SK-N-SH (cell line): Measurements from ENCODE around the gene PI4K2B. TPM values are rescaled to one million over a fixed set of nuclear protein-coding genes. Genes with fewer than 3 reads are reported as not detected.

Experiments used
- CTCF ChIA-PET: fragments of 300-600, 350-600 bp; formaldehyde crosslinking; extraction: SDS; loops from one replicate; lab custom pipeline; 2021; lab: Yijun Ruan, JAX
- POLR2A ChIA-PET: fragments of 350-600 bp; sonication (Branson Sonifier 250); formaldehyde crosslinking; extraction: SDS; loops from one replicate; lab custom pipeline; 2020; ENCODE audit warnings: antibody characterized with exemption, inconsistent platforms; lab: Yijun Ruan, JAX
- DNase-seq: peaks from one replicate; pipeline ENCODE4 v3.0.0; 2012
- H2AFZ ChIP-seq: fragments of 200-600 bp; sonication (generic); 2 replicates; pipeline ENCODE4 v1.8.1; 2016; ENCODE audit warnings: antibody characterized with exemption, mild to moderate bottlenecking, low read depth
- H3F3A ChIP-seq: fragments of 200-600 bp; sonication (generic); replicated peaks from 2 replicates; pipeline ENCODE3; 2016; ENCODE audit warnings: antibody characterized with exemption, mild to moderate bottlenecking; ENCODE audit not compliant: insufficient read depth
- H3K27ac ChIP-seq, 2 experiments: fragments of 200-500 bp in 1 of 2; fragments of 200-600 bp in 1 of 2; sonication (Bioruptor generic) in 1 of 2; sonication (generic), shearing (Covaris generic) in 1 of 2; 2 replicates each; pipeline versions ENCODE4 v1.5.1 to v1.6.1; 2014 to 2016; ENCODE audit warnings: low read depth in 2 of 2, inconsistent platforms in 1 of 2, low read length in 1 of 2, mild to moderate bottlenecking in 1 of 2, mixed read lengths in 1 of 2
- H3K27me3 ChIP-seq: fragments of 200-600 bp; sonication (generic), shearing (Covaris generic); 2 replicates; pipeline ENCODE4 v1.6.1; 2016; ENCODE audit warnings: mixed run types; ENCODE audit not compliant: insufficient read depth
- H3K36me3 ChIP-seq, 2 experiments: fragments of 200-500 bp in 1 of 2; fragments of 200-600 bp in 1 of 2; sonication (Bioruptor generic) in 1 of 2; sonication (generic) in 1 of 2; replicated peaks in 1 of 2; 2 replicates each; pipeline versions ENCODE3 to v1.5.1; 2014 to 2016; ENCODE audit warnings: low read length in 1 of 2, mild to moderate bottlenecking in 1 of 2; ENCODE audit not compliant: insufficient read depth in 2 of 2, control insufficient read depth in 1 of 2
- H3K4me1 ChIP-seq, 2 experiments: fragments of 200-500 bp in 1 of 2; fragments of 200-600 bp in 1 of 2; sonication (Bioruptor generic) in 1 of 2; sonication (generic), shearing (Covaris generic) in 1 of 2; 2 replicates each; pipeline versions ENCODE4 v1.5.1 to v1.6.1; 2014 to 2016; ENCODE audit warnings: low read depth in 1 of 2, low read length in 1 of 2, mixed run types in 1 of 2; ENCODE audit not compliant: insufficient read depth in 2 of 2, control insufficient read depth in 1 of 2
- H3K4me2 ChIP-seq: fragments of 200-600 bp; sonication (generic), shearing (Covaris generic); 2 replicates; pipeline ENCODE4 v1.6.1; 2017; ENCODE audit warnings: mixed run types
- H3K4me3 ChIP-seq, 2 experiments: fragments of 200-500 bp in 1 of 2; fragments of 200-600 bp in 1 of 2; sonication (Bioruptor generic) in 1 of 2; sonication (generic), shearing (Covaris generic) in 1 of 2; 2 replicates each; pipeline versions ENCODE4 v1.5.1 to v1.8.1; 2014 to 2016; ENCODE audit warnings: low read depth in 2 of 2, inconsistent platforms in 1 of 2, low read length in 1 of 2, mild to moderate bottlenecking in 1 of 2, mixed read lengths in 1 of 2, moderate library complexity in 1 of 2
- H3K79me2 ChIP-seq: fragments of 200-600 bp; sonication (generic); 2 replicates; pipeline ENCODE4 v1.8.1; 2017; ENCODE audit warnings: mild to moderate bottlenecking; ENCODE audit not compliant: insufficient read depth
- H3K9ac ChIP-seq: fragments of 200-600 bp; sonication (generic); 2 replicates; pipeline ENCODE4 v1.6.1; 2017; ENCODE audit warnings: mixed run types
- H3K9me2 ChIP-seq: fragments of 200-600 bp; sonication (generic); 2 replicates; pipeline ENCODE4 v1.6.1; 2017; ENCODE audit warnings: mixed run types
- H3K9me3 ChIP-seq: fragments of 200-600 bp; sonication (generic); 2 replicates; pipeline ENCODE4 v1.6.1; 2017; ENCODE audit warnings: mixed run types, mild to moderate bottlenecking, moderate library complexity
- H4K20me1 ChIP-seq: fragments of 200-600 bp; sonication (generic); 2 replicates; pipeline ENCODE4 v1.6.1; 2017; ENCODE audit warnings: mild to moderate bottlenecking, mixed run types; ENCODE audit not compliant: insufficient read depth
- ELF1 ChIP-seq: IDR thresholded peaks from 2 replicates; pipeline ENCODE4 v1.4.0; 2012
- EP300 ChIP-seq, 2 experiments: IDR thresholded peaks; 2 replicates each; pipeline versions ENCODE4 v1.4.0 to v1.6.1; 2012; ENCODE audit warnings: borderline replicate concordance in 1 of 2, low read depth in 1 of 2, low read length in 1 of 2
- FOSL2 ChIP-seq: IDR thresholded peaks from 2 replicates; pipeline ENCODE4 v1.4.0; 2012; ENCODE audit warnings: low read depth, mild to moderate bottlenecking, moderate library complexity, borderline replicate concordance
- GABPA ChIP-seq: IDR thresholded peaks from 2 replicates; pipeline ENCODE4 v1.4.0; 2012; ENCODE audit warnings: low read depth, mild to moderate bottlenecking
- RCOR1 ChIP-seq: fragments of 150-350 bp; IDR thresholded peaks from 2 replicates; pipeline ENCODE4 v1.6.1; 2017; ENCODE audit warnings: antibody characterized with exemption, low read length
- TCF12 ChIP-seq: IDR thresholded peaks from 2 replicates; pipeline ENCODE4 v1.4.0; 2012
- WGBS: methylation state at CpG from one replicate; pipeline ENCODE4 v1.1.6; 2017; ENCODE audit warnings: low lambda C conversion rate; 5-methylcytosine and 5-hydroxymethylcytosine counted together
- polyA plus RNA-seq, 3 experiments: library from polyadenylated mRNA; depleted of rRNA; stranded (reverse); fragments of >200 nt; gene quantifications; 2 replicates each; pipeline ENCODE4 v1.2.3, GENCODE V29; 2012
- TF ChIP-seq, protein P1 (sequence below): IDR thresholded peaks from 2 replicates; pipeline ENCODE4 v1.4.0; 2012; ENCODE audit warnings: low read depth, borderline replicate concordance
- TF ChIP-seq, protein P2 (sequence below): IDR thresholded peaks from 2 replicates; pipeline ENCODE4; 2012

Gene PI4K2B
- polyA plus RNA-seq, 1 of the 3 experiments (the other 2 are of a cell fraction) = 3.1 TPM

DNA sequence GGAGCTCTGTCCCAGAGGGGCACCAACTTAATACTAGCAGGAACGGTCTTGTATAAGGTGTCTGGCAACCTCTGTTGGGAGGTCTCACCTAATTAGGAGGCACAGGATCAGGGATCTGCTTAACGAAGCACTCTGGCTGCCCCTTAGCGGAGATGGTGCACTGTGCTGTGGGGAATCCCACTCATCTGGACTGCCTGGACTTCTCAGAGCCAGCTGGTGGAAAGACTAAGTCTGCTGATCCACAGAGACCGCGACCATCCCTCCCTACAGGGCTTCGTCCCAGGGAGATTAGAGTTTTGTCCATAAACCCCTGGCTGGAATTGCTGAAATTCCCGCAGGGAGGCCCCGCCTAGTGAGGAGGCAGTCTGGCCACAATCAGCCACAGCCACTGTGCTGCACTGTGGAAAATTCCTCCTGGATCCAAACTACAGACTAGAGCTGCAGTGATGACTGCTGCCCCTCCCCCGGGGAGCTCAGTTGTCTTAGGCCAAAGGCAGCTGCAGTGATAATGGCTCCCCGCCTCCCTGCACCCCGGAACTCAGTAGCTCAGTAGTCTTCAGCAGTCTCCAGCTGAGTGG is 56.7 kb downstream of the PI4K2B start:
- Histone ChIP-seq H3K36me3 (no peaks in the 10 kb centered on the region), H3K9me3 (no peaks in the 10 kb centered on the region), H3K9ac (no peak overlapping the region), H3K27ac (no peak overlapping the region), H4K20me1 (no peaks in the 10 kb centered on the region), H3F3A (no peaks in the 10 kb centered on the region), H2AFZ (no peak overlapping the region), H3K27me3 (no peaks in the 10 kb centered on the region; the same call in 1 of the 2 replicates), H3K79me2 (no peaks in the 10 kb centered on the region), H3K4me1 (no peaks in the 10 kb centered on the region), H3K4me2 (no peak overlapping the region), H3K9me2 (no peaks in the 10 kb centered on the region), H3K4me3 (no peak overlapping the region)
- WGBS = 43% methylated on average over 6 of the region's 11 CpGs
- ChIA-PET CTCF (interaction anchor here (8.3 kb wide), 1 partner anchor 23 kb away, joined by 43 read pairs; the partner anchor contains the start of gene ZCCHC4), POLR2A (interaction anchor here (0.5 kb wide), 1 partner anchor 923 kb away, joined by 3 read pairs; no protein-coding TSS in a partner anchor)
- TF ChIP-seq ELF1 = no peak
- TF ChIP-seq RCOR1 = no peak
- no peak for DNase-seq

DNA sequence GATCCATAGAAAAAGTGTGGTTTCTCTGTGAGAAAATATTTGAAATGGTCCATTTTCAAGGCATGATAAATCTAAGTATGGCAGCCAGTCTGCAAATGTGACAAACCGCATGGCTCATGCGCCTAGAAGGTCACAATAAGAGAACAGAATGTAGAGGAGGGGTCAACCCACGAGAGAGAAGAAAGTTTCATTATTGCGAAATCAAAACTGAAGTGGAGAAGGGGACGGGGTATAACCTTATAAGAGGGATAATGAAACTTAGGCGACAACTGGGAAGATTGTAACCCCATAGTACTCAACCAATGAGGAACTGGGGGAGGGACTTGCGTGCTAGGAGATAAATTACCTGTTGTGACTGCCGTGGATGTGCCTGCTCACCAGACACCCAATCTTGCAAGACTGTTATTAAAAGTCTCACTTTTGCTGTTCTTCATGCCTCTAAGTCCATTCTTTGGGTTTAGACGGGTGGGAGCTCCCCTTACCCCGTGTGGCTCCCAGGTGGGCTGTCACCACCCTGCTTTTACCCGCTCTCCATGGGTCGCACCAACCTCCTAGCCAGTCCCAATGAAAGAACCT is 57.4 kb downstream of the PI4K2B start:
- H3K9me2 ChIP-seq = no peaks in the 10 kb centered on the region
- no peaks in the 10 kb centered on the region for H3K27me3 ChIP-seq
- H3K9me3 ChIP-seq = no peaks in the 10 kb centered on the region
- ChIA-PET CTCF (interaction anchor here (8.3 kb wide), 1 partner anchor 22 kb away, joined by 43 read pairs; the partner anchor contains the start of gene ZCCHC4), POLR2A (no interaction called here)
- no peak overlapping the region for H3K9ac ChIP-seq
- H3K4me2 ChIP-seq = no peak overlapping the region
- no peak overlapping the region for H3K27ac ChIP-seq
- no peak for DNase-seq
- no peak overlapping the region for H2AFZ ChIP-seq
- H4K20me1 ChIP-seq = no peaks in the 10 kb centered on the region
- H3K4me1 ChIP-seq = no peaks in the 10 kb centered on the region
- no peak for TF ChIP-seq EP300 (IDR thresholded peaks at IDR 0.05; ENCODE audit: borderline replicate concordance in 1 of 2, low read depth in 1 of 2, low read length in 1 of 2)
- TF ChIP-seq, protein P1, sequence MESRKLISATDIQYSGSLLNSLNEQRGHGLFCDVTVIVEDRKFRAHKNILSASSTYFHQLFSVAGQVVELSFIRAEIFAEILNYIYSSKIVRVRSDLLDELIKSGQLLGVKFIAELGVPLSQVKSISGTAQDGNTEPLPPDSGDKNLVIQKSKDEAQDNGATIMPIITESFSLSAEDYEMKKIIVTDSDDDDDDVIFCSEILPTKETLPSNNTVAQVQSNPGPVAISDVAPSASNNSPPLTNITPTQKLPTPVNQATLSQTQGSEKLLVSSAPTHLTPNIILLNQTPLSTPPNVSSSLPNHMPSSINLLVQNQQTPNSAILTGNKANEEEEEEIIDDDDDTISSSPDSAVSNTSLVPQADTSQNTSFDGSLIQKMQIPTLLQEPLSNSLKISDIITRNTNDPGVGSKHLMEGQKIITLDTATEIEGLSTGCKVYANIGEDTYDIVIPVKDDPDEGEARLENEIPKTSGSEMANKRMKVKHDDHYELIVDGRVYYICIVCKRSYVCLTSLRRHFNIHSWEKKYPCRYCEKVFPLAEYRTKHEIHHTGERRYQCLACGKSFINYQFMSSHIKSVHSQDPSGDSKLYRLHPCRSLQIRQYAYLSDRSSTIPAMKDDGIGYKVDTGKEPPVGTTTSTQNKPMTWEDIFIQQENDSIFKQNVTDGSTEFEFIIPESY = no peak
- no peak for TF ChIP-seq TCF12
- no peaks in the 10 kb centered on the region for H3F3A ChIP-seq
- WGBS = 60% methylated on average over 12 of the region's 12 CpGs
- no peaks in the 10 kb centered on the region for H3K36me3 ChIP-seq
- no peaks in the 10 kb centered on the region for H3K79me2 ChIP-seq
- no peak overlapping the region for H3K4me3 ChIP-seq

DNA sequence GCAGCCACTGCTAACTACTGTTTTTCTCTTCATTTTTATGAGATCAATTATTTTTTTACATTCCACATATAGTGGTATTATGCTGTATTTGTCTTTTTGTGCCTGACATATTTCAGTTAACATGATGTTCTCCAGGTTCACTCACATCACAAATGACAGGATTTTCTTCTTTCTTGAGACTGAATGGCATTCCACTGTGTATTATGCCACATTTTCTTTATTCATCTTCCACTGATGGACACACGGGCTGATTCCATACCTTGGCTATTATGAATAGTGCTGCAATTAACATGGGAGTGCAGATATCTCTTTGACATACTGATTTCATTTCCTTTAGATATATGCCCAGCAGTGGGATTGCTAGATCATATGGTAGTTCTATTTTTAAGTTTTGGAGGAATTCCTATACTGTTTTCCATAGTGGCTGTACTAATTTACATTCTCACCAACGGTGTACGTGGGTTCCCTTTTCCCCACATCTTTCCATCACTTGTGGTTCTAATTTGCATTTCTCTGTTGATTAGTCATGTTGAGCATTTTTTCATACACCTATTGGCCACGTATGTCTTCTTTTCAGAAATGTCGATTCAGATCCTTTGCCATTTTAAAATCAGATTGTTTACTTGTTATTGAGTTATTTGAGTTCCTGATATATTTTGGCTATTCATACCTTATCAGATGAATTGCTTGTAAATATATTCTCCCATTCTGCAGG is 63.9 kb downstream of the PI4K2B start:
- POLR2A ChIA-PET = no interaction called here
- WGBS = 13% methylated on average over 5 of the region's 5 CpGs
- no peaks in the 10 kb centered on the region for H3K36me3 ChIP-seq
- H3K27ac ChIP-seq = no peak overlapping the region
- H3K27me3 ChIP-seq = peaks cover 4% of the 10 kb centered on the region; the same call in 1 of the 2 replicates
- H3F3A ChIP-seq = no peaks in the 10 kb centered on the region
- no peak overlapping the region for H3K4me3 ChIP-seq
- H3K9me2 ChIP-seq = no peaks in the 10 kb centered on the region
- no peaks in the 10 kb centered on the region for H4K20me1 ChIP-seq
- H3K9me3 ChIP-seq = no peaks in the 10 kb centered on the region
- TF ChIP-seq, protein P2, sequence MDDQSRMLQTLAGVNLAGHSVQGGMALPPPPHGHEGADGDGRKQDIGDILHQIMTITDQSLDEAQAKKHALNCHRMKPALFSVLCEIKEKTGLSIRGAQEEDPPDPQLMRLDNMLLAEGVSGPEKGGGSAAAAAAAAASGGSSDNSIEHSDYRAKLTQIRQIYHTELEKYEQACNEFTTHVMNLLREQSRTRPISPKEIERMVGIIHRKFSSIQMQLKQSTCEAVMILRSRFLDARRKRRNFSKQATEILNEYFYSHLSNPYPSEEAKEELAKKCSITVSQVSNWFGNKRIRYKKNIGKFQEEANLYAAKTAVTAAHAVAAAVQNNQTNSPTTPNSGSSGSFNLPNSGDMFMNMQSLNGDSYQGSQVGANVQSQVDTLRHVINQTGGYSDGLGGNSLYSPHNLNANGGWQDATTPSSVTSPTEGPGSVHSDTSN = no peak
- TF ChIP-seq FOSL2 = no peak
- TF ChIP-seq GABPA = no peak
- H3K4me1 ChIP-seq = no peaks in the 10 kb centered on the region
- H3K79me2 ChIP-seq = no peaks in the 10 kb centered on the region
- no peak overlapping the region for H2AFZ ChIP-seq
- H3K4me2 ChIP-seq = no peak overlapping the region
- DNase-seq = no peak
- H3K9ac ChIP-seq = no peak overlapping the region
- CTCF ChIA-PET = interaction anchor here (2.3 kb wide), 1 partner anchor 15 kb away, joined by 16 read pairs; the partner anchor contains the start of gene ZCCHC4
